ENCODE measurements around the gene GLB1L. TPM values are rescaled to one million over a fixed set of nuclear protein-coding genes. Genes with fewer than 3 reads are reported as not detected.

GLB1L gene
- total RNA-seq, 1 donor: 15.5 TPM

GRCh38 chr2:219273937-219274336, 28.7 kb upstream of the GLB1L start:
- DNase-seq (ENCODE audit: low read depth): no peak
- no peak for TF ChIP-seq CTCF (IDR thresholded peaks at IDR 0.05; ENCODE audit: insufficient read depth, low read depth, low read length)
- H3K4me3 ChIP-seq (ENCODE audit: low read depth, low read length): no peak overlapping the region

- H3K4me3 ChIP-seq (ENCODE audit: low read depth, low read length): no peak overlapping the region
- DNase-seq (ENCODE audit: low read depth): peak; percentile 50
- TF ChIP-seq CTCF (IDR thresholded peaks at IDR 0.05; ENCODE audit: insufficient read depth, low read depth, low read length): no peak
These were observed 27.8 kb upstream of the GLB1L start for GRCh38 chr2:219272995-219273394.

- no peak for TF ChIP-seq CTCF (IDR thresholded peaks at IDR 0.05; ENCODE audit: insufficient read depth, low read depth, low read length)
- no peak overlapping the region for H3K4me3 ChIP-seq (ENCODE audit: low read depth, low read length)
- DNase-seq (ENCODE audit: low read depth): no peak
These were observed 27.1 kb upstream of the GLB1L start for GRCh38 chr2:219272356-219272755.

- DNase-seq (ENCODE audit: low read depth): no peak
- no peak for TF ChIP-seq CTCF (IDR thresholded peaks at IDR 0.05; ENCODE audit: insufficient read depth, low read depth, low read length)
- no peak overlapping the region for H3K4me3 ChIP-seq (ENCODE audit: low read depth, low read length)
These were observed 25.8 kb upstream of the GLB1L start for GRCh38 chr2:219271021-219271420.

- no peak for DNase-seq (ENCODE audit: low read depth)
- TF ChIP-seq CTCF (IDR thresholded peaks at IDR 0.05; ENCODE audit: insufficient read depth, low read depth, low read length): no peak
- H3K4me3 ChIP-seq (ENCODE audit: low read depth, low read length): no peak overlapping the region
These were observed 24.8 kb upstream of the GLB1L start for GRCh38 chr2:219270055-219270372.

- no peak overlapping the region for H3K4me3 ChIP-seq (ENCODE audit: low read depth, low read length)
- DNase-seq (ENCODE audit: low read depth): no peak
- no peak for TF ChIP-seq CTCF (IDR thresholded peaks at IDR 0.05; ENCODE audit: insufficient read depth, low read depth, low read length)
These were observed 24.3 kb upstream of the GLB1L start for GRCh38 chr2:219269362-219270054.

GRCh38 chr2:219268294-219268693, 23.1 kb upstream of the GLB1L start:
- TF ChIP-seq CTCF (IDR thresholded peaks at IDR 0.05; ENCODE audit: insufficient read depth, low read depth, low read length): no peak
- H3K4me3 ChIP-seq (ENCODE audit: low read depth, low read length): no peak overlapping the region
- DNase-seq (ENCODE audit: low read depth): no peak

Measured in fibroblast of villous mesenchyme (primary cell).